KMS-11 (cell line): ENCODE data around the gene IL33.

ENCODE experiments used
- H2AFZ ChIP-seq: fragments of 200-600 bp; sonication (generic); 2 replicates; pipeline ENCODE4 v1.6.1; 2016; ENCODE audit warnings: antibody characterized with exemption, mixed run types, low read depth
- H3K27ac ChIP-seq: fragments of 200-600 bp; sonication (generic); 2 replicates; pipeline ENCODE4 v1.6.1; 2016; ENCODE audit warnings: mild to moderate bottlenecking, mixed run types
- H3K27me3 ChIP-seq: fragments of 200-600 bp; sonication (generic); 2 replicates; pipeline ENCODE4 v1.6.1; 2017; ENCODE audit warnings: mild to moderate bottlenecking, low read depth, mixed run types, moderate library complexity; ENCODE audit not compliant: insufficient read depth
- H3K36me3 ChIP-seq: fragments of 200-600 bp; sonication (generic); 2 replicates; pipeline ENCODE4 v1.6.1; 2017; ENCODE audit warnings: mild to moderate bottlenecking, mixed run types; ENCODE audit not compliant: insufficient read depth
- H3K4me1 ChIP-seq: fragments of 200-600 bp; sonication (generic); 2 replicates; pipeline ENCODE4 v1.6.1; 2016; ENCODE audit warnings: mild to moderate bottlenecking, low read depth, mixed run types; ENCODE audit not compliant: poor library complexity, severe bottlenecking
- H3K4me2 ChIP-seq: fragments of 200-600 bp; sonication (generic); 2 replicates; pipeline ENCODE4 v1.7.0; 2016; ENCODE audit warnings: mild to moderate bottlenecking, mixed run types
- H3K4me3 ChIP-seq: fragments of 200-600 bp; sonication (generic); IDR thresholded peaks from 2 replicates; pipeline ENCODE4 v1.6.1; 2017; ENCODE audit warnings: low read depth, low read length, mixed read lengths; ENCODE audit not compliant: insufficient read depth
- H3K79me2 ChIP-seq: fragments of 200-600 bp; sonication (generic); 2 replicates; pipeline ENCODE4 v1.6.1; 2016; ENCODE audit warnings: low read depth, mixed run types; ENCODE audit not compliant: insufficient read depth
- H3K9ac ChIP-seq: fragments of 200-600 bp; sonication (generic); 2 replicates; pipeline ENCODE4 v1.6.1; 2016; ENCODE audit warnings: mild to moderate bottlenecking, mixed run types
- H4K20me1 ChIP-seq: fragments of 200-600 bp; sonication (generic); 2 replicates; pipeline ENCODE4 v1.6.1; 2016; ENCODE audit warnings: mild to moderate bottlenecking, mixed run types; ENCODE audit not compliant: insufficient read depth
- CTCF ChIP-seq: fragments of 200-600 bp; sonication (generic); conservative IDR thresholded peaks from 2 replicates; pipeline ENCODE4 v1.6.1; 2017; ENCODE audit warnings: low read depth, mild to moderate bottlenecking, antibody characterized with exemption, low read length, moderate library complexity, mixed read lengths

Gene IL33

DNA sequence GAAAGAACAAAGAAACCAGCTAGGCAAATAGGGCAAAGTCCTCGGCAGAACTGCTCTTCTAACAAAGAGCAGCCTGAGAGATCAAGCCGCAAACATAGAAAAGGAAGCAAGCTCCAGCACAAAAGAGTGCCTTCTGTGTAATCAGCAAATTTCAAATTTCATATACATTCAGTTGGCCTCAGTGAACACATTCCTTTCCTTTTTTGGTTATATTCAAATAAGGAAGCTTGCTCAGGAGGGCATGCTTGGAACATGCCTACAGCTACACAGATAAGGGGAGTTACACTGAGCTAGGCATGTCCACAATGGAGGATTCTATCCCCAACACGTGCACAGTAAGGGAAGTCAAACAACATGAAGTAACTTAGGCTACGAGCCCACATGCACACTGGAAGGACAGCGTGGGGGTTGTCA, 23.4 kb downstream of the IL33 start:
- no peak for TF ChIP-seq CTCF
- Histone ChIP-seq H3K27ac (no peak overlapping the region), H3K79me2 (no peaks in the 10 kb centered on the region), H3K4me3 (no peak overlapping the region), H2AFZ (no peak overlapping the region), H3K4me1 (no peaks in the 10 kb centered on the region), H3K9ac (no peak overlapping the region), H3K27me3 (no peaks in the 10 kb centered on the region), H4K20me1 (no peaks in the 10 kb centered on the region), H3K4me2 (no peak overlapping the region), H3K36me3 (no peaks in the 10 kb centered on the region)

DNA sequence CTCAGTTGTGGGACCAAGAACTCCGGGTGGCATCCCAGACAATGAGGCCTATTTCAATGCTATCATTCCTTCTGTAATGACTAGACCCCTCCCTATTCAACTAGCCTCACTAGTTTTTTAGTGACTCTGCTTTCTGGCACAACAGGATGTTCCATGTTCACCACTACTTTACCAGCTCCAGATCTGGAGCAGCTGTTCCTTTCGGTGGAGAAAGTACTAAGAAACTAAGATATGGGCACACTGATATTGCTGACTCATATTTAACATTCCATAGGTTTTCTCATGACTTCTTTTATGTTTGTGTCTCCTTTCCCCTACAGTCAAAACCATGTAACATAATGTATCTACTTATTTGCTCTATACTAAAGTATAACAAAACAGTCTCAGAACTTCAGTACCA, 24.1 kb downstream of the IL33 start:
- Histone ChIP-seq H3K4me1 (no peaks in the 10 kb centered on the region), H3K27me3 (no peaks in the 10 kb centered on the region), H2AFZ (no peak overlapping the region)

GRCh38 chr9:6243746-6244145, 28.1 kb downstream of the IL33 start:
- H3K4me2 ChIP-seq = no peak overlapping the region
- H3K79me2 ChIP-seq = no peaks in the 10 kb centered on the region
- H3K36me3 ChIP-seq = no peaks in the 10 kb centered on the region
- no peak overlapping the region for H3K27ac ChIP-seq
- H3K4me3 ChIP-seq = no peak overlapping the region
- no peaks in the 10 kb centered on the region for H4K20me1 ChIP-seq
- no peak overlapping the region for H3K9ac ChIP-seq
- H2AFZ ChIP-seq = no peak overlapping the region
- no peaks in the 10 kb centered on the region for H3K4me1 ChIP-seq
- H3K27me3 ChIP-seq = no peaks in the 10 kb centered on the region
- no peak for TF ChIP-seq CTCF

More for the DNA sequence above, 24.1 kb downstream of the IL33 start:
- H3K4me3 ChIP-seq = no peak overlapping the region
- no peaks in the 10 kb centered on the region for H4K20me1 ChIP-seq
- no peaks in the 10 kb centered on the region for H3K79me2 ChIP-seq
- H3K27ac ChIP-seq = no peak overlapping the region
- no peak overlapping the region for H3K4me2 ChIP-seq
- no peak overlapping the region for H3K9ac ChIP-seq
- H3K36me3 ChIP-seq = no peaks in the 10 kb centered on the region
- no peak for TF ChIP-seq CTCF

- TF ChIP-seq CTCF = no peak
- no peak overlapping the region for H3K4me2 ChIP-seq
These were observed 31.7 kb downstream of the IL33 start for GRCh38 chr9:6247266-6247665.

More at GRCh38 chr9:6247266-6247665, 31.7 kb downstream of the IL33 start:
- Histone ChIP-seq H3K27ac (no peak overlapping the region), H3K27me3 (no peaks in the 10 kb centered on the region), H3K4me3 (no peak overlapping the region), H3K9ac (no peak overlapping the region), H3K36me3 (no peaks in the 10 kb centered on the region), H4K20me1 (no peaks in the 10 kb centered on the region), H3K79me2 (no peaks in the 10 kb centered on the region), H3K4me1 (no peaks in the 10 kb centered on the region), H2AFZ (no peak overlapping the region)
